22Rv1 (cell line): ENCODE data around the gene COMMD1.

Experiments
- CTCF ChIP-seq: fragments of 450-650 bp; IDR thresholded peaks from 2 replicates; pipeline ENCODE4 v1.5.1; 2017; ENCODE audit warnings: mild to moderate bottlenecking
- ZFX ChIP-seq: fragments of 450-650 bp; IDR thresholded peaks from 2 replicates; pipeline ENCODE4 v1.6.1; 2017; ENCODE audit warnings: antibody characterized with exemption, borderline replicate concordance

GRCh38 chr2:62152000-62152399 lies 246.5 kb downstream of the COMMD1 start:
- no peak for TF ChIP-seq CTCF
- TF ChIP-seq ZFX: no peak
